K562 (cell line): ENCODE results near the gene DNAH3. TPM values are rescaled to one million over a fixed set of nuclear protein-coding genes. Genes with fewer than 3 reads are reported as not detected.

ENCODE experiments used
- ADNP ChIP-seq: fragments of 200-800 bp; sonication (Bioruptor generic); IDR thresholded peaks from 2 replicates; pipeline ENCODE4 v1.6.1; 2016; ENCODE audit warnings: missing genetic modification characterization, missing compliant biosample characterization
- CSDE1 ChIP-seq, 2 experiments: fragments of 450-650 bp; IDR thresholded peaks; 2 replicates each; pipeline ENCODE4 v1.6.1; 2016; ENCODE audit warnings: mild to moderate bottlenecking in 1 of 2
- MTA2 ChIP-seq: fragments of 450-650 bp; IDR thresholded peaks from 2 replicates; pipeline ENCODE4 v1.6.1; 2016; ENCODE audit warnings: low read depth
- MYNN ChIP-seq, 2 experiments: sonication (generic); formaldehyde crosslinking in 1 of 2; IDR thresholded peaks; 2 replicates each; pipeline versions ENCODE4 v1.5.0 to v1.6.1; 2016 to 2020; ENCODE audit warnings: antibody characterized with exemption in 1 of 2, missing genetic modification reagents in 1 of 2
- SMC3 ChIP-seq: conservative IDR thresholded peaks from 2 replicates; pipeline ENCODE4 v1.6.1; 2011; ENCODE audit warnings: low read depth, low read length, improper control_type of control experiment; ENCODE audit not compliant: insufficient read depth
- STAT5B ChIP-seq: fragments of 250-450 bp; sonication (Bioruptor Pico); IDR thresholded peaks from 2 replicates; pipeline ENCODE4 v1.8.0; 2021; ENCODE audit warnings: mild to moderate bottlenecking, inconsistent platforms
- ZFPM2 ChIP-seq: fragments of 250-450 bp; sonication (Bioruptor Pico); IDR thresholded peaks from 2 replicates; pipeline ENCODE4 v1.5.1; 2022; ENCODE audit warnings: mild to moderate bottlenecking
- ZKSCAN1 ChIP-seq: fragments of 150-350 bp; IDR thresholded peaks from 2 replicates; pipeline ENCODE4 v1.6.1; 2016; ENCODE audit warnings: low read depth, low read length
- ZNF436 ChIP-seq: fragments of 250-450, 450-650 bp; sonication (Bioruptor Pico); formaldehyde crosslinking; IDR thresholded peaks from 2 replicates; pipeline ENCODE4 v1.7.0; 2020; ENCODE audit warnings: mild to moderate bottlenecking
- ZNF584 ChIP-seq: fragments of 200-800 bp; sonication (Bioruptor generic); IDR thresholded peaks from 2 replicates; pipeline ENCODE4 v1.6.1; 2016; ENCODE audit warnings: low read depth, mild to moderate bottlenecking, missing genetic modification characterization, missing compliant biosample characterization
- polyA plus RNA-seq, 8 experiments: library from polyadenylated mRNA; depleted of rRNA in 4 of 8; stranded (reverse) in 5 of 8; unstranded in 3 of 8; fragments of >200 nt; fragmentation: Nextera tagmentation in 2 of 8; fragmentation: Illumina TruSeq in 1 of 8; extraction: Ambion mirVana in 2 of 8; extraction: Trizol in 1 of 8; gene quantifications; 2 replicates each; pipeline versions ENCODE4 v1.2.1 to v1.2.3, GENCODE V29; 2011 to 2014; ENCODE audit warnings: inconsistent platforms in 1 of 8, missing spikeins in 1 of 8
- total RNA-seq, 7 experiments: library from RNA; depleted of rRNA in 6 of 7; stranded (reverse); fragments of >200 nt in 6 of 7; fragmentation: Illumina TruSeq in 2 of 7; extraction: Trizol in 2 of 7; gene quantifications; 2 replicates each; pipeline versions ENCODE4 v1.2.1 to v1.2.3, GENCODE V29; 2011 to 2021; ENCODE audit warnings: low replicate concordance in 1 of 7
- TF ChIP-seq, protein P1 (sequence below): fragments of 250-450 bp; sonication (Bioruptor Pico); IDR thresholded peaks from 2 replicates; pipeline ENCODE4 v1.4.0; 2020; ENCODE audit warnings: borderline replicate concordance
- TF ChIP-seq, protein P2 (sequence below), 2 experiments: fragments of 450-650 bp; formaldehyde crosslinking in 1 of 2; IDR thresholded peaks; 2 replicates each; pipeline versions ENCODE4 v1.4.0 to v1.6.1; 2014 to 2020; ENCODE audit warnings: mild to moderate bottlenecking in 2 of 2, borderline replicate concordance in 1 of 2, low read depth in 1 of 2
- TF ChIP-seq, protein P3 (sequence below): IDR thresholded peaks from 2 replicates; pipeline ENCODE4 v1.6.1; 2012; ENCODE audit warnings: low read depth, low read length, improper control_type of control experiment, borderline replicate concordance
- TF ChIP-seq, protein P4 (sequence below): fragments of 250-450 bp; sonication (Bioruptor Pico); IDR thresholded peaks from 2 replicates; pipeline ENCODE4 v1.5.0; 2021; ENCODE audit warnings: mild to moderate bottlenecking, borderline replicate concordance

DNAH3 gene
- total and polyA plus RNA-seq, 9 of the 15 experiments (the other 6 are each of a cell fraction or from before 2014, with no cell fraction given), result 0.32 to 0.84 (median 0.44) TPM

DNA sequence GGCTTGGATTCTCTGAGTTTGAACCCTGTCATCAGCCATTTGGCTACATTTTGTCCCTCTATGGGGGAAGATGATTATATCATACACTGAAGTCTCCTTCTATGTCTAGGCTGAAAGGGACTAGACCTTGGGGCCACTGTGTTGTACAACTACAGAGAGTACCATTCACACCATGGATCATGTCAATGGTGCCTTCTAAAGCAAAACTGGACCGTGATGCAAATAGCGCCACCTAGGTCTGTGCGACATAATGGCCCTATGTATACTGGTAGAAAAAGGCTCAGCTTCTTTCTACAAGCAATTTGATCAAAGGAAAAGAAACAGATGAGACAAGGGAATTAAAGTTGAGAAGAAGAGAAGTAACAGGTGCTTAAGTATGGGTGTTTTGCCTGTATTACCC, 149.4 kb downstream of the DNAH3 start (continued):
- TF ChIP-seq ZNF436 (CRISPR knock-in tag) (no peak), ADNP (tag) (no peak), SMC3 (peak; percentile 60), MTA2 (no peak), STAT5B (no peak), ZNF584 (CRISPR knock-in tag) (no peak), MYNN (IDR thresholded peaks at IDR 0.05) (no peak), MYNN (CRISPR knock-in tag; IDR thresholded peaks at IDR 0.05) (no peak), ZKSCAN1 (no peak), ZFPM2 (no peak), CSDE1 (IDR thresholded peaks at IDR 0.05) (no peak)
- TF ChIP-seq, protein P1, sequence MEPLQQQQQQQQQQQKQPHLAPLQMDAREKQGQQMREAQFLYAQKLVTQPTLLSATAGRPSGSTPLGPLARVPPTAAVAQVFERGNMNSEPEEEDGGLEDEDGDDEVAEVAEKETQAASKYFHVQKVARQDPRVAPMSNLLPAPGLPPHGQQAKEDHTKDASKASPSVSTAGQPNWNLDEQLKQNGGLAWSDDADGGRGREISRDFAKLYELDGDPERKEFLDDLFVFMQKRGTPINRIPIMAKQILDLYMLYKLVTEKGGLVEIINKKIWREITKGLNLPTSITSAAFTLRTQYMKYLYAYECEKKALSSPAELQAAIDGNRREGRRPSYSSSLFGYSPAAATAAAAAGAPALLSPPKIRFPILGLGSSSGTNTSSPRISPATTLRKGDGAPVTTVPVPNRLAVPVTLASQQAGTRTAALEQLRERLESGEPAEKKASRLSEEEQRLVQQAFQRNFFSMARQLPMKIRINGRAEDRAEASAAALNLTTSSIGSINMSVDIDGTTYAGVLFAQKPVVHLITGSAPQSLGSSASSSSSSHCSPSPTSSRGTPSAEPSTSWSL (CRISPR knock-in tag), result no peak
- TF ChIP-seq, protein P2, sequence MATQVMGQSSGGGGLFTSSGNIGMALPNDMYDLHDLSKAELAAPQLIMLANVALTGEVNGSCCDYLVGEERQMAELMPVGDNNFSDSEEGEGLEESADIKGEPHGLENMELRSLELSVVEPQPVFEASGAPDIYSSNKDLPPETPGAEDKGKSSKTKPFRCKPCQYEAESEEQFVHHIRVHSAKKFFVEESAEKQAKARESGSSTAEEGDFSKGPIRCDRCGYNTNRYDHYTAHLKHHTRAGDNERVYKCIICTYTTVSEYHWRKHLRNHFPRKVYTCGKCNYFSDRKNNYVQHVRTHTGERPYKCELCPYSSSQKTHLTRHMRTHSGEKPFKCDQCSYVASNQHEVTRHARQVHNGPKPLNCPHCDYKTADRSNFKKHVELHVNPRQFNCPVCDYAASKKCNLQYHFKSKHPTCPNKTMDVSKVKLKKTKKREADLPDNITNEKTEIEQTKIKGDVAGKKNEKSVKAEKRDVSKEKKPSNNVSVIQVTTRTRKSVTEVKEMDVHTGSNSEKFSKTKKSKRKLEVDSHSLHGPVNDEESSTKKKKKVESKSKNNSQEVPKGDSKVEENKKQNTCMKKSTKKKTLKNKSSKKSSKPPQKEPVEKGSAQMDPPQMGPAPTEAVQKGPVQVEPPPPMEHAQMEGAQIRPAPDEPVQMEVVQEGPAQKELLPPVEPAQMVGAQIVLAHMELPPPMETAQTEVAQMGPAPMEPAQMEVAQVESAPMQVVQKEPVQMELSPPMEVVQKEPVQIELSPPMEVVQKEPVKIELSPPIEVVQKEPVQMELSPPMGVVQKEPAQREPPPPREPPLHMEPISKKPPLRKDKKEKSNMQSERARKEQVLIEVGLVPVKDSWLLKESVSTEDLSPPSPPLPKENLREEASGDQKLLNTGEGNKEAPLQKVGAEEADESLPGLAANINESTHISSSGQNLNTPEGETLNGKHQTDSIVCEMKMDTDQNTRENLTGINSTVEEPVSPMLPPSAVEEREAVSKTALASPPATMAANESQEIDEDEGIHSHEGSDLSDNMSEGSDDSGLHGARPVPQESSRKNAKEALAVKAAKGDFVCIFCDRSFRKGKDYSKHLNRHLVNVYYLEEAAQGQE (IDR thresholded peaks at IDR 0.05; ENCODE audit: borderline replicate concordance), result peak; percentile 55; the same call in 1 of the 2 replicates
- TF ChIP-seq, protein P2 (CRISPR knock-in tag; IDR thresholded peaks at IDR 0.05; ENCODE audit: low read depth), result no peak
- TF ChIP-seq, protein P3, sequence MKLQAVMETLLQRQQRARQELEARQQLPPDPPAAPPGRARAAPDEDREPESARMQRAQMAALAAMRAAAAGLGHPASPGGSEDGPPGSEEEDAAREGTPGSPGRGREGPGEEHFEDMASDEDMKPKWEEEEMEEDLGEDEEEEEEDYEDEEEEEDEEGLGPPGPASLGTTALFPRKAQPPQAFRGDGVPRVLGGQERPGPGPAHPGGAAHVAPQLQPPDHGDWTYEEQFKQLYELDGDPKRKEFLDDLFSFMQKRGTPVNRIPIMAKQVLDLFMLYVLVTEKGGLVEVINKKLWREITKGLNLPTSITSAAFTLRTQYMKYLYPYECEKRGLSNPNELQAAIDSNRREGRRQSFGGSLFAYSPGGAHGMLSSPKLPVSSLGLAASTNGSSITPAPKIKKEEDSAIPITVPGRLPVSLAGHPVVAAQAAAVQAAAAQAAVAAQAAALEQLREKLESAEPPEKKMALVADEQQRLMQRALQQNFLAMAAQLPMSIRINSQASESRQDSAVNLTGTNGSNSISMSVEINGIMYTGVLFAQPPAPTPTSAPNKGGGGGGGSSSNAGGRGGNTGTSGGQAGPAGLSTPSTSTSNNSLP, result 0 out of 2 replicates have a peak, but pooled peaks have one; percentile 30
- TF ChIP-seq, protein P4, sequence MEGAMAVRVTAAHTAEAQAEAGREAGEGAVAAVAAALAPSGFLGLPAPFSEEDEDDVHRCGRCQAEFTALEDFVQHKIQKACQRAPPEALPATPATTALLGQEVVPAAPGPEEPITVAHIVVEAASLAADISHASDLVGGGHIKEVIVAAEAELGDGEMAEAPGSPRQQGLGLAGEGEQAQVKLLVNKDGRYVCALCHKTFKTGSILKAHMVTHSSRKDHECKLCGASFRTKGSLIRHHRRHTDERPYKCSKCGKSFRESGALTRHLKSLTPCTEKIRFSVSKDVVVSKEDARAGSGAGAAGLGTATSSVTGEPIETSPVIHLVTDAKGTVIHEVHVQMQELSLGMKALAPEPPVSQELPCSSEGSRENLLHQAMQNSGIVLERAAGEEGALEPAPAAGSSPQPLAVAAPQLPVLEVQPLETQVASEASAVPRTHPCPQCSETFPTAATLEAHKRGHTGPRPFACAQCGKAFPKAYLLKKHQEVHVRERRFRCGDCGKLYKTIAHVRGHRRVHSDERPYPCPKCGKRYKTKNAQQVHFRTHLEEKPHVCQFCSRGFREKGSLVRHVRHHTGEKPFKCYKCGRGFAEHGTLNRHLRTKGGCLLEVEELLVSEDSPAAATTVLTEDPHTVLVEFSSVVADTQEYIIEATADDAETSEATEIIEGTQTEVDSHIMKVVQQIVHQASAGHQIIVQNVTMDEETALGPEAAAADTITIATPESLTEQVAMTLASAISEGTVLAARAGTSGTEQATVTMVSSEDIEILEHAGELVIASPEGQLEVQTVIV (CRISPR knock-in tag), result no peak
